ENCODE results near the gene MRGPRE. TPM values are rescaled to one million over a fixed set of nuclear protein-coding genes. Genes with fewer than 3 reads are reported as not detected.

MRGPRE gene
- total RNA-seq, 1 experiment from 2014 or later, result not detected

DNA sequence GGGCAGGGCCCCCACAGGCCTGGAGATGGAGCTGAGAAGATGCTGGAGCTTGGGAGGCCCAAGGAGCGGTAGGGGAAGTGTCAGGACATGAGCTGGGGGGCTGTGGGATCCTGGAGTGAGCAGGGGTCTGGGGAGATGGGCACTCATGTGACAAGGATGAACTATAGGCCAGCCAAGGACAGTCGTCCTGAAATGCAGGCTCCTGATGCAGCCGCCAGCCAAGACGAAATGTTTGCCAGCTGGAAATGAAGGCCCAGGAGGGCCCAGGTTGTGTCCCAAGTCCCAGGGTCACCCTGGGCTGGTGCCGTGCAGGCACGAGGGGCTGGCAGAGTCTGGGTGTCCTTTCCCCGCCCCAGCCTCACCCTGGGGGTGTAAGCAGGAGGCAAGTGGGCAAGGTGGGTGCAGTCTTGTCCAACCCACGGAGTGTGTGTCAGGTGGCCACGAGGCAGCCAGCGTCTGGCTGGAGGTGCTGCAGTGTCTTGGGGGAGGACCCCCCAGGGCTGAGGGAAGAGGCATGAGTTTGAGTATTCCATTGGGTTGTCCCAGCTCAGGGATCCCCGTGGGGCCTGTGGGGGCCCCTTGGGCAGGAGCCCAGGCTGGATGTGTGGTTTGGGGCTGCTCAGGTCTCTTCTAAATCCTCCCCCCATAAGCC, 35.0 kb downstream of the MRGPRE start:
- Histone ChIP-seq H3K27me3 (ENCODE audit: insufficient read depth, low read length) (peaks cover 5% of the 10 kb centered on the region; the same call in 1 of the 2 replicates), H3K79me2 (ENCODE audit: insufficient read depth, low read length) (no peaks in the 10 kb centered on the region), H3K23me2 (ENCODE audit: insufficient read length, low read depth, low read length, poor library complexity, severe bottlenecking) (no peaks in the 10 kb centered on the region), H2AFZ (ENCODE audit: low read length) (no peak overlapping the region), H2BK15ac (ENCODE audit: low read depth, low read length) (no peak overlapping the region), H3K27ac (ENCODE audit: insufficient read length, low read depth, low read length) (no peak overlapping the region), H2AK5ac (ENCODE audit: insufficient read length, low read length) (no peak overlapping the region), H3K9me3 (ENCODE audit: control insufficient read depth, low read depth, low read length) (no peaks in the 10 kb centered on the region), H2BK120ac (ENCODE audit: low read depth, low read length, poor library complexity, severe bottlenecking) (no peak overlapping the region), H3K18ac (ENCODE audit: insufficient read length, low read depth, low read length) (no peak overlapping the region), H3T11ph (ENCODE audit: low read length) (no peak overlapping the region), H3K56ac (ENCODE audit: insufficient read length, low read depth, low read length) (no peak overlapping the region), H4K91ac (ENCODE audit: insufficient read length, low read depth, low read length) (no peak overlapping the region), H3K23ac (ENCODE audit: insufficient read length, low read depth, low read length) (no peak overlapping the region), H3K14ac (ENCODE audit: insufficient read depth, low read length) (no peak overlapping the region), H2BK5ac (ENCODE audit: insufficient read length, low read length) (no peak overlapping the region), H3K9ac (ENCODE audit: extremely low read depth, insufficient read length, low read length) (no peak overlapping the region), H3K4ac (ENCODE audit: low read depth, low read length) (no peak overlapping the region), H3K4me1 (ENCODE audit: insufficient read depth, low read length) (no peaks in the 10 kb centered on the region), H4K8ac (replicated peaks; ENCODE audit: insufficient read length, low read depth, low read length) (no peak overlapping the region), H2BK12ac (ENCODE audit: insufficient read length, low read depth, low read length) (no peak overlapping the region), H2BK20ac (ENCODE audit: low read depth, low read length, poor library complexity, severe bottlenecking) (no peak overlapping the region), H3K79me1 (ENCODE audit: insufficient read depth, low read depth, low read length, poor library complexity, severe bottlenecking) (no peaks in the 10 kb centered on the region), H4K5ac (ENCODE audit: insufficient read length, low read depth, low read length) (no peak overlapping the region), H3K4me2 (ENCODE audit: insufficient read depth, insufficient read length, low read length) (no peak overlapping the region), H4K20me1 (ENCODE audit: control insufficient read depth, insufficient read depth, insufficient read length) (no peaks in the 10 kb centered on the region)
- H3K27me3 Mint-ChIP-seq (ENCODE audit: low read depth), result peaks cover 28% of the 10 kb centered on the region
- no CpG with 5 or more reads among the region's 11 CpGs for whole genome bisulfite sequencing (ENCODE audit: extremely low coverage, insufficient read length, low lambda C conversion rate)
- peaks cover 6 to 19% of the 10 kb centered on the region in 2 experiments for H3K4me1 Mint-ChIP-seq
- TF ChIP-seq, protein P1, sequence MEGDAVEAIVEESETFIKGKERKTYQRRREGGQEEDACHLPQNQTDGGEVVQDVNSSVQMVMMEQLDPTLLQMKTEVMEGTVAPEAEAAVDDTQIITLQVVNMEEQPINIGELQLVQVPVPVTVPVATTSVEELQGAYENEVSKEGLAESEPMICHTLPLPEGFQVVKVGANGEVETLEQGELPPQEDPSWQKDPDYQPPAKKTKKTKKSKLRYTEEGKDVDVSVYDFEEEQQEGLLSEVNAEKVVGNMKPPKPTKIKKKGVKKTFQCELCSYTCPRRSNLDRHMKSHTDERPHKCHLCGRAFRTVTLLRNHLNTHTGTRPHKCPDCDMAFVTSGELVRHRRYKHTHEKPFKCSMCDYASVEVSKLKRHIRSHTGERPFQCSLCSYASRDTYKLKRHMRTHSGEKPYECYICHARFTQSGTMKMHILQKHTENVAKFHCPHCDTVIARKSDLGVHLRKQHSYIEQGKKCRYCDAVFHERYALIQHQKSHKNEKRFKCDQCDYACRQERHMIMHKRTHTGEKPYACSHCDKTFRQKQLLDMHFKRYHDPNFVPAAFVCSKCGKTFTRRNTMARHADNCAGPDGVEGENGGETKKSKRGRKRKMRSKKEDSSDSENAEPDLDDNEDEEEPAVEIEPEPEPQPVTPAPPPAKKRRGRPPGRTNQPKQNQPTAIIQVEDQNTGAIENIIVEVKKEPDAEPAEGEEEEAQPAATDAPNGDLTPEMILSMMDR (conservative IDR thresholded peaks at IDR 0.05), result no peak
- H3K36me3 Mint-ChIP-seq (ENCODE audit: insufficient read depth in 1 of 3, low read depth in 3 of 3), result no peaks in the 10 kb centered on the region
- no peaks in the 10 kb centered on the region for H3K9me3 Mint-ChIP-seq
- H3K4me3 Mint-ChIP-seq, result no peak overlapping the region
- no peak overlapping the region; a peak in 1 of 7 replicates for H3K27ac Mint-ChIP-seq
- no peak for DNase-seq
